Hepatocyte (in vitro differentiated cells): ENCODE measurements around the gene LCN2. TPM values are rescaled to one million over a fixed set of nuclear protein-coding genes. Genes with fewer than 3 reads are reported as not detected.

Experiments
- DNase-seq: peaks from one replicate; pipeline ENCODE4 v3.0.0-alpha.2; 2016; ENCODE audit warnings: low spot score
- H2AFZ ChIP-seq: fragments of 200-600 bp; sonication (generic); 2 replicates; pipeline ENCODE4 v1.6.0; 2016; ENCODE audit warnings: antibody characterized with exemption, mild to moderate bottlenecking
- H3K27ac ChIP-seq: fragments of 200-600 bp; sonication (generic); 2 replicates; pipeline ENCODE4 v1.5.1; 2016; ENCODE audit warnings: mild to moderate bottlenecking
- H3K27me3 ChIP-seq: fragments of 200-600 bp; sonication (generic); 2 replicates; pipeline ENCODE4 v1.6.1; 2016
- H3K36me3 ChIP-seq: fragments of 200-600 bp; sonication (generic); replicated peaks from 2 replicates; pipeline ENCODE4 v1.5.1; 2016; ENCODE audit warnings: low read depth; ENCODE audit not compliant: insufficient read depth
- H3K4me1 ChIP-seq: fragments of 200-600 bp; sonication (generic); 2 replicates; pipeline ENCODE4 v1.5.1; 2016; ENCODE audit warnings: mild to moderate bottlenecking, moderate library complexity; ENCODE audit not compliant: insufficient read depth
- H3K4me2 ChIP-seq: fragments of 200-600 bp; sonication (generic); 2 replicates; pipeline ENCODE4 v1.6.0; 2016
- H3K4me3 ChIP-seq: fragments of 200-600 bp; sonication (generic); 2 replicates; pipeline ENCODE4 v1.5.1; 2016; ENCODE audit warnings: mild to moderate bottlenecking
- H3K79me2 ChIP-seq: fragments of 200-600 bp; sonication (generic); 2 replicates; pipeline ENCODE4 v1.6.0; 2017; ENCODE audit warnings: mild to moderate bottlenecking
- H3K9me2 ChIP-seq: fragments of 200-600 bp; sonication (generic); replicated peaks from 2 replicates; pipeline ENCODE4 v1.6.0; 2017; ENCODE audit warnings: mild to moderate bottlenecking; ENCODE audit not compliant: insufficient read depth
- H3K9me3 ChIP-seq: fragments of 200-600 bp; sonication (generic); 2 replicates; pipeline ENCODE4 v1.5.1; 2016; ENCODE audit warnings: low read depth, mild to moderate bottlenecking
- H4K20me1 ChIP-seq: fragments of 200-600 bp; sonication (generic); 2 replicates; pipeline ENCODE4 v1.6.0; 2016; ENCODE audit warnings: mild to moderate bottlenecking; ENCODE audit not compliant: insufficient read depth, poor library complexity, severe bottlenecking
- CTCF ChIP-seq: fragments of 200-600 bp; sonication (generic); IDR thresholded peaks from 2 replicates; pipeline ENCODE4 v1.5.1; 2016; ENCODE audit warnings: antibody characterized with exemption, mild to moderate bottlenecking; ENCODE audit not compliant: poor library complexity
- EZH2 ChIP-seq: fragments of 200-600 bp; sonication (generic); IDR thresholded peaks from 2 replicates; pipeline ENCODE4 v1.6.1; 2016; ENCODE audit warnings: antibody characterized with exemption, mild to moderate bottlenecking, borderline replicate concordance
- EZH2phosphoT487 ChIP-seq: fragments of 200-600 bp; sonication (generic); IDR thresholded peaks from one replicate; pipeline ENCODE4 v1.6.1; 2018; ENCODE audit warnings: antibody characterized with exemption, mild to moderate bottlenecking, low read depth, moderate library complexity; ENCODE audit not compliant: unreplicated experiment, severe bottlenecking
- WGBS: methylation state at CpG from one replicate; pipeline ENCODE4 v1.1.6; 2016; ENCODE audit warnings: low lambda C conversion rate; ENCODE audit errors: missing lambda C conversion rate; 5-methylcytosine and 5-hydroxymethylcytosine counted together
- polyA plus RNA-seq: library from polyadenylated mRNA; unstranded; fragments of >200 nt; fragmentation: Nextera tagmentation; extraction: Ambion mirVana; gene quantifications from 2 replicates; pipeline ENCODE4 v1.2.1, GENCODE V29; 2016
- total RNA-seq: library from RNA; depleted of rRNA; stranded (reverse); fragments of >200 nt; gene quantifications from 2 replicates; pipeline ENCODE4 v1.2.3, GENCODE V29; 2014

Gene LCN2
- total and polyA plus RNA-seq, 2 experiments from 2014 or later, result 5.3 to 12.8 TPM

GRCh38 chr9:128163027-128163515 lies 13.8 kb downstream of the LCN2 start:
- Histone ChIP-seq H3K9me2 (no peaks in the 10 kb centered on the region), H3K9me3 (no peaks in the 10 kb centered on the region), H2AFZ (no peak overlapping the region), H3K4me3 (no peak overlapping the region), H3K4me2 (no peak overlapping the region), H4K20me1 (no peaks in the 10 kb centered on the region), H3K36me3 (no peaks in the 10 kb centered on the region), H3K27me3 (no peaks in the 10 kb centered on the region), H3K4me1 (no peaks in the 10 kb centered on the region), H3K79me2 (no peaks in the 10 kb centered on the region), H3K27ac (no peak overlapping the region)
- DNase-seq, result no peak
- TF ChIP-seq EZH2phosphoT487 (no peak), EZH2 (no peak), CTCF (no peak)
- WGBS, result 98% methylated on average over 6 of the region's 6 CpGs

GRCh38 chr9:128163523-128164306 lies 14.5 kb downstream of the LCN2 start:
- DNase-seq, result no peak
- WGBS, result 99% methylated on average over 10 of the region's 10 CpGs

GRCh38 chr9:128164307-128164885 lies 15.1 kb downstream of the LCN2 start:
- Histone ChIP-seq H4K20me1 (no peaks in the 10 kb centered on the region), H2AFZ (no peak overlapping the region), H3K9me2 (no peaks in the 10 kb centered on the region), H3K27ac (no peak overlapping the region), H3K4me2 (no peak overlapping the region), H3K36me3 (no peaks in the 10 kb centered on the region), H3K9me3 (no peaks in the 10 kb centered on the region), H3K79me2 (no peaks in the 10 kb centered on the region), H3K4me1 (no peaks in the 10 kb centered on the region), H3K27me3 (no peaks in the 10 kb centered on the region), H3K4me3 (no peak overlapping the region)
- 94% methylated on average over 14 of the region's 14 CpGs for WGBS
- DNase-seq, result no peak
- TF ChIP-seq EZH2, result no peak
- TF ChIP-seq CTCF, result no peak
- no peak for TF ChIP-seq EZH2phosphoT487

More at GRCh38 chr9:128163523-128164306, 14.5 kb downstream of the LCN2 start:
- no peaks in the 10 kb centered on the region for H3K36me3 ChIP-seq
- H3K9me3 ChIP-seq, result no peaks in the 10 kb centered on the region
- H2AFZ ChIP-seq, result no peak overlapping the region
- no peaks in the 10 kb centered on the region for H4K20me1 ChIP-seq
- H3K27me3 ChIP-seq, result no peaks in the 10 kb centered on the region
- no peaks in the 10 kb centered on the region for H3K4me1 ChIP-seq
- no peak overlapping the region for H3K4me2 ChIP-seq
- no peaks in the 10 kb centered on the region for H3K79me2 ChIP-seq
- TF ChIP-seq CTCF (no peak), EZH2phosphoT487 (no peak), EZH2 (no peak)
- no peaks in the 10 kb centered on the region for H3K9me2 ChIP-seq
- no peak overlapping the region for H3K27ac ChIP-seq
- no peak overlapping the region for H3K4me3 ChIP-seq
